GM19467 (cell line): ENCODE results near the gene MRPS16.

Experiments
- ATAC-seq: cut with Tn5 transposase; IDR thresholded peaks from one replicate; pipeline ENCODE4 v1.9.1; 2021; ENCODE audit warnings: mild to moderate bottlenecking, moderate library complexity; ENCODE audit not compliant: unreplicated experiment

MRPS16 gene

DNA sequence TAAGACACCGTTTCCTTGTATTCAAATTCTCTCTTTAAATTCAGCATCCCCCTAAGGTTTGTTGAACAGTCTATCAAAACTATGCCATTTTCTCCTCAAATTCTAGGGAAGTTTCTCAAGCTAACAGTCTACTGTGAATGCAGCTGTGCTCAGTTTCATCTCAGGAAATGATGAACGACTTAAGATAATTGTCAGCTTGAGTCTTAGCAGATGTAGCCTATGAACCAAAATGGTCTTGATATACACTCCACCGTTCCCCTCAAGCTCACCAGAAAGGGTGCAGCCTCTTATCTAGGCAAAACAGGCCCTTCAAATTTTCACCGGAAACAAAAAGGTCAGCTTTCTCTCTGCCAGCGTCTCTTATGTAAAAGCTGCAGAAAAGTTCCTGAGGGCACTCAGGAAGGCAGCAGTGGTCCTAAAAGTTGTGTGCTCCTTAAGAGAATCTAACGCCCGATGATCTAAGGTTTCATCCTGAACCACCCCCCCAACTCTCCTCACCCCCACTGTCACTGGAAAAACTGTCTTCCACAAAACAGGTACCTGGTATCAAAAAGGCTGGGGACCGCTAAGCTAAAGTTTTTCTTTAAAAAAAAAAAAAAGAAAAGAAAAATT, 7.5 kb downstream of the MRPS16 start:
- ATAC-seq: no peak

DNA sequence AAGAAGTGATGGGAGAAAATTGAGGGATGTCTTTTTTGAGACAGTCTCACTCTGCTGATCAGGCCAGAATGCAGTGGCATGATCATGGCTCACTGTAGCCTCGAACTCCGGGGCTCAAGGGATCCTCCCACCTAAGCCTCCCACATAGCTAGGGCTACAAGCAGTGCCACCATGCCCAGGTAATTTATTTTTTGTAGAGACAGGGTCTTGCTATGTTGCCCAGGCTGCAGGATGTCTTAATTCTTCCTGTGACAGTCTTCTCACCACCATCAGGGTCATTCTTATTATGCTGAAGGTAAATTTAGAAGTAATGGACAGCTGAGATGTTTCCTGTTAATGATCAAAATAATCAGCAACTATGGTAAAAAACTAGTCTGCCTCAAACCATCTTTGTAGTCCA, 12.5 kb downstream of the MRPS16 start:
- ATAC-seq: no peak

DNA sequence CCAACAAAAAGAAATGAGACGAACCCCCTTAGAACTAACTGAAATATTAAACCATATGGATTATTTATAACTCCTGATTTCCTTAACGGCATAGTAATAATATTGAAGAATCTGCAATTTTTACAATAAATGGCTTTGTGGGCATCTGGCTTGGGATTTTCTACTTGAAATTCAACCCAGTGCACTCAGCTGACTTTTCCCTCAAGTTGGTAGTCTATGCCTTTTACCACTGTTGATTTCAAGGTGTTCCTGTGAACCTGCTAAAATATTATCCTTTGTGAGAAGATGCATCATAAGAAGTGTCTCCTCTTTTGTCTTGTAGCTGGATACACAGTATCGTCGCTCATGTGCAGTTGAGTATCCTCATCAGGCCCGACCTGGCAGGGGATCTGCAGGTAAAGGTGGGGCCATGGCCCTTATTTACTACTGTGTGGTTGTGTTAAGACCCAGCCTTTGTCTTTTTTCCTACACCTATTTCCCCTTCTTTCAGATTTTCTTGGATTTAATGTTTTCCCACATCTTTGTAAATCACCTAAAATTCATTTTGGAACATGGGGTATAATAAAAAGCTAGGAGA, 13.4 kb downstream of the MRPS16 start:
- no peak for ATAC-seq

DNA sequence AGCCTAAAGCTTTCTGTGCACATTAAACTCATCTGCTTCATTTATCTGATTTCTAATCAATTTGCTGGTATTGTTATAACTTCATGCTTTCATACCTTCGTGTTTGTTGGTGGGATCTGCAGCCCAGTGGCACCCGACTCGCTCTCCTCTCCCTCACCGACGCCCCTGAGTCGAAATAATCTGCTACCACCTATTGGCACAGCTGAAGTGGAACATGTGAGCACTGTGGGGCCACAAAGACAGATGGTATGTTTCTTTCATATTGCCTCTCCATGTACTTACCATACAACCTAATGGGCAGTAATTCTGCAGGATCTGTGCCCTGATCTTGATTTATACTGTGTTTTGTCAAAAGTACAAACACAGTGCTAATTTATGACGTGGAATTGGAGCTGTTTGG, 17.7 kb downstream of the MRPS16 start:
- no peak for ATAC-seq

GRCh38 chr10:73233883-73234282, 18.6 kb downstream of the MRPS16 start:
- ATAC-seq: no peak

- no peak for ATAC-seq
These were observed 19.6 kb downstream of the MRPS16 start for GRCh38 chr10:73232887-73233286.

DNA sequence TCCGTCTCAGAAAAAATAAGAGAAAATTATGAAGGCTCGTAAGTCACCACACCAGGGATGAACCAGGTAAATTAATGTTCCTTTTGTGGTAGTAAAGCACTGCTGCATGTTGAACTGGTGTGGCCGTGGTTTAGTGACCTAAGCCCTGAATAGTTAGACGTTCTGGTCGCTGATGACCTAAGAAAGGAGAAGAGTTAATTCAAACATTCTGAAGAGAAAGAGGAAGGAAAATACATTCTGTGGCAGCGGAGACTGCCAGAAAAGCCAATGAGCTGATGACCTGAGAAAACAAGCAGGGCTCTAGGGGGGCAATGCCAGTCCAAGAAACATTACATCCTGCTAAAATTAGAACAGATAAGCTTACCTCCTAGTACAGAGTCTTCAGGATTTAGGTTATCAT, 22.9 kb downstream of the MRPS16 start:
- no peak for ATAC-seq

- no peak for ATAC-seq
These were observed 24.2 kb downstream of the MRPS16 start for GRCh38 chr10:73228247-73228646.

DNA sequence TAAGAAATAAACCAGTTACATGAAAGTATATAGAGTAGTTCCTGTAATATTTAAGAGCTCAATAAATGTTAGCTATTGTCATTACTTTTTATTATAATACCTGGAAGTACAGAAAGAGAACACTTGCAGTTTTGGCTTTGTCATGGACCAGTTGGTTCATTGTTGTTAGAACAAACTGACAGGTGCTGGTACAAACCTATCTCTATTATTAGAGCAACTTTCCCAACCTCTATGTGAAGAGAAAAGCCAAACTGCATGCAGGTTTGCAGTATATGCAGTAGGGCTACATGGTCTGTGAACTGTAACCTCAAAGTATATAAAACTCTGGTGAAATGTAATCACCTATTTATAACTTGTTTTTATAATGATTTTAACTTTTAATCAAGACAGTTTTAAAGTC, 25.8 kb downstream of the MRPS16 start:
- no peak for ATAC-seq

- no peak for ATAC-seq
These were observed 26.9 kb downstream of the MRPS16 start for GRCh38 chr10:73225518-73225917.

- no peak for ATAC-seq
These were observed 31.5 kb downstream of the MRPS16 start for GRCh38 chr10:73220989-73221388.

GRCh38 chr10:73219384-73219783, 33.1 kb downstream of the MRPS16 start:
- no peak for ATAC-seq

DNA sequence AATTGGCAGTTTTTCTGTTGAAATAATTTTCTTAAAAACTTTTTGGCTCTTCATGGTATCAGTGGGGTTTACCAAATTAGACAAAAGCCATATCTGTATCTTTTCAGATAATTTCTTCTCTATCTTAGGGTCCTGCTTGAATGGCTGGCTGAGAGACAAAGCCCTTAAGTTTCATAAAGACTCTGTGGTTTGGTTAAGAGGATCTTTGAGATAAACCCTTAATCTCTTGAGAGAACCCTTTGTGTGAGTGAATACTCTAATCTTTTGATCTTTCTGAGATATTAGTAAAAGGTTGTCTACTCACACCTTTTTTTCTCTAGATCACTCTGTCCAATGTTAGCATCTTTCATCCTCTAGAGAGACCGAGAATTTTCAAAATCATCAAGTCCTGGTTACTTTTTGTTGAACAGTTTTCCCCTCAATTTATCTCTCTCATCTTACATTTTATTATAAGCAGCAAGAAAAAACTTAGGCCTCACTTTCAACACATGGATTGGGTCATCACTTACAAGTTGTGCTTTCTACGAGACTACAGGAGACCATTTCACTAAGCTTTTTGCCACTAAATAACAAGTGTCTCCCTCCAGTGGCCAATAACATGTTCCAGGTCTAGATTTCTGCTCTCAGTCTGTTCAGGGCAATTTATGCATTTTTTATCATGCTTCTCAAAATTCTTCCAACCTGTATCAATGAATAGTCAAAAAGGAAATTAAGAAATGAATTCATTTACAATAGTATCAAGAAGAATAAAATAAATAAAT, 33.8 kb downstream of the MRPS16 start:
- no peak for ATAC-seq

DNA sequence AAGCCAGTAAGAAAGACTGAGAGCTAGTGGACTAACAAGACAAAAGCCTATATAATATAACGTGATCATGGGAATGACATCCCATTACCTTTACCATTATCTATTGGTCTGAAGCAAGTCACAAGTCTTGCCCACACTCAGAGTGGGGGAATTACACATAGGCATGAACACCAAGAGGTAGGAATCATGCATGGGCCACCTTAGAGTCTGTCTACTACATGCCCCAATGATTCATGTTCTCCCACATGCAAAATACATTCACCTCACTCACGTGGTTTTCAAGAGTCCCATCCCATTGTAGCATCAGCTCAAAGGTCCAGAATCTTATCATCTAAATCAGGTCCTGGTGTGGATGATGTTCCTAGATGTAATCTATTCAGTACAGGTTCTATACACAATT, 34.8 kb downstream of the MRPS16 start:
- ATAC-seq: no peak

GRCh38 chr10:73215749-73216148, 36.7 kb downstream of the MRPS16 start:
- ATAC-seq: no peak

GRCh38 chr10:73211106-73211811, 41.2 kb downstream of the MRPS16 start:
- no peak for ATAC-seq

DNA sequence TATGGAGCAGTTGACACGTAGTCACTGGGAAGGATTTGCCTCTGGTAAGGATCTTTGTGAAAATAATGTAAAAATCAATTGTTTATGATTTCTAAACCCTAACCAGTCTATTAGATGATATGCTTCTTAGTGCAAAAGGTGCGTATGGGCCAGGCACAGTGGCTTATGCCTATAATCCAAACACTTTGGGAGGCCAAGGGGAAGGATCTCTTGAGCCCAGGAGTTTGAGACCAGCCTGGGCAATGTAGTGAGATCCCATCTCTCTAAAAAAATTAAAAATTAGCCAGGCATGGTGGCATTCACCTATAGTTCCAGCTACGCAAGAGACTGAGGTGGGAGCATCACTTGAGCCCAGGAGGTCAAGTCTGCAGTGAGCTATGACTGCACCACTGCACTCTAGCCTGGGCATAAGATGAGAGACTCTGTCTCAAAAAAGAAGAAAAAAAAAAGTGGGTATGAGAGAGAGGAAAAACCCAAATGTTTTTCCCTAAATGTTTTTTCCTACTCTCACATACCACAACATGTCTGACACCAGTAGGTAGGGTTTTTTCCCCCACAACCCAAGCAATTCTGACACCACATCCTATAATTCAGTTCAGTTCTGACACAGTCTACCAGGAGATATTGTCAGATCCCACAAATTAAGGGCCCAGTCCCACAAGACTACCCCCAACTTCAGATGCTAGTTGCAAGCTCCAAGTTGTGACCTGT, 41.9 kb downstream of the MRPS16 start:
- no peak for ATAC-seq

DNA sequence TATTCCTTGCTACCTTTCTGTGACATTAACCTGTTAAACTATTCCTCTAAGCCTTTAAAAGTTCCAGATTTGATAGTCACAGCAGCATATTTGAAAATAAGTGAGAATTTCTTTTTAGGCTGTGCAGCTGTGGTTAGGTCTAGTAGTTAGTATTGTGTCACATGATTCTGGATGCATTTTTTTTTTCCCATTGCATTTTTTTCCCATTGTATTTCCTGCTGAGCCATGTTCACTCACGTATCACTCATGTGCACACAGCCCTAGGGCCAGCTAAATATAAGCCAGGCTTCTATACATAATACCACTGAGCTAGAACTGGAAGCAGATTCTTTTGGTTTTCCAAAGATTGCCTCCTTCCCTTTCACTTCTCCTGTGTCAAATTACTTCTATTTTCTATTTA, 42.7 kb downstream of the MRPS16 start:
- ATAC-seq: no peak

GRCh38 chr10:73207883-73208282, 44.6 kb downstream of the MRPS16 start:
- no peak for ATAC-seq

- ATAC-seq: no peak
These were observed 46.1 kb downstream of the MRPS16 start for GRCh38 chr10:73206385-73206784.

DNA sequence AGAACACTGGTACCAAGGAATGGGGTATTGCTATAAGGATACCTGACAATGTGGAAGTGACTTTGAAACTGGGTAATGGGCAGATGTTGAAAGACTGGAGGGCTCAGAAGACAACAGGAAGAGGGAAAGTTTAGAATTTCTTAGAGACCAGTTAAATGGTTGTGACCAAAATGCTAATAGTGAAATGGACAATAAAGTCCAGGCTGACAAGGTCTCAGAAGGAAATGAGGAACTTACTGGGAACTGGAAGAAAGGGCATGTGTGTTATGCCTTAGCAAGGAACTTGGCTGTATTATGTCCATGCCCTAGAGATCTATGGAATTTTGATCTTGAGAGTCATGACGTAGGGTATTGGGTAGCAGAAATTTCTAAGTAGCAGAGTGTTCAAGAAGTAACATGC, 46.6 kb downstream of the MRPS16 start:
- ATAC-seq: no peak
